Left lung (tissue), 10 donors: ENCODE measurements around the gene KIAA1671. TPM values are rescaled to one million over a fixed set of nuclear protein-coding genes. Genes with fewer than 3 reads are reported as not detected.

Source experiments
- ATAC-seq: fragments of 200-7000 bp; cut with Tn5 transposase; one replicate; pipeline ENCODE4 v1.9.1; 2020; ENCODE audit warnings: moderate library complexity
- DNase-seq, 4 donors: peaks; one replicate each; pipeline ENCODE4 v3.0.0-alpha.2; 2013 to 2020
- H3K27ac ChIP-seq, 2 donors: fragments of 200-600 bp; sonication (generic) in 1 of 2; one replicate each; pipeline versions ENCODE4 v1.5.0 to v1.8.0; 2020 to 2021
- H3K27me3 ChIP-seq, 2 donors: fragments of 200-600 bp; sonication (generic) in 1 of 2; one replicate each; pipeline versions ENCODE4 v1.5.0 to v1.8.0; 2020 to 2021
- H3K36me3 ChIP-seq, 2 donors: fragments of 200-600 bp; sonication (generic) in 1 of 2; one replicate each; pipeline versions ENCODE4 v1.5.0 to v1.8.0; 2020 to 2021
- H3K4me1 ChIP-seq, 2 donors: fragments of 200-600 bp; one replicate each; pipeline ENCODE4 v1.8.0; 2021
- H3K4me3 ChIP-seq, 2 donors: fragments of 200-600 bp; sonication (generic) in 1 of 2; one replicate each; pipeline versions ENCODE4 v1.5.0 to v1.8.0; 2020 to 2021; ENCODE audit warnings: mild to moderate bottlenecking in 1 of 2
- H3K9me3 ChIP-seq, 2 donors: fragments of 200-600 bp; sonication (generic) in 1 of 2; one replicate each; pipeline versions ENCODE4 v1.5.0 to v1.8.0; 2020 to 2021
- intact Hi-C, 2 donors: fragments of 100-400 bp; cut with DNase I; formaldehyde crosslinking; loops; one replicate each; pipeline versions ENCODE4 v1.11.2 to v1.14.2; 2022
- polyA plus RNA-seq, 6 donors: library from polyadenylated mRNA; unstranded; fragments of 120-200 nt; gene quantifications; one replicate each; pipeline ENCODE4 v1.2.1, GENCODE V29; 2013; ENCODE audit not compliant: insufficient read length in 6 of 6
- total RNA-seq, 2 donors: library from RNA; stranded (reverse); fragmentation: NEBNext Ultra II Directional; extraction: Animal tissue kit (Norgen Biotek cat#: 25700); gene quantifications; one replicate each; pipeline ENCODE4 v1.2.1, GENCODE V29; 2021
- TF ChIP-seq, protein P1 (sequence below), 2 donors: fragments of 200-600 bp; sonication (generic) in 1 of 2; IDR thresholded peaks; one replicate each; pipeline versions ENCODE4 v1.5.0 to v1.8.0; 2021; ENCODE audit warnings: antibody characterized with exemption in 2 of 2
- donor health status: DM: no; HTN: yes; CAD: no.
- donor health status: DM: no; HTN: no; CAD: no.

KIAA1671 gene
- total and polyA plus RNA-seq, 8 donors, result 19.4 to 35.0 (median 23.4) TPM

DNA sequence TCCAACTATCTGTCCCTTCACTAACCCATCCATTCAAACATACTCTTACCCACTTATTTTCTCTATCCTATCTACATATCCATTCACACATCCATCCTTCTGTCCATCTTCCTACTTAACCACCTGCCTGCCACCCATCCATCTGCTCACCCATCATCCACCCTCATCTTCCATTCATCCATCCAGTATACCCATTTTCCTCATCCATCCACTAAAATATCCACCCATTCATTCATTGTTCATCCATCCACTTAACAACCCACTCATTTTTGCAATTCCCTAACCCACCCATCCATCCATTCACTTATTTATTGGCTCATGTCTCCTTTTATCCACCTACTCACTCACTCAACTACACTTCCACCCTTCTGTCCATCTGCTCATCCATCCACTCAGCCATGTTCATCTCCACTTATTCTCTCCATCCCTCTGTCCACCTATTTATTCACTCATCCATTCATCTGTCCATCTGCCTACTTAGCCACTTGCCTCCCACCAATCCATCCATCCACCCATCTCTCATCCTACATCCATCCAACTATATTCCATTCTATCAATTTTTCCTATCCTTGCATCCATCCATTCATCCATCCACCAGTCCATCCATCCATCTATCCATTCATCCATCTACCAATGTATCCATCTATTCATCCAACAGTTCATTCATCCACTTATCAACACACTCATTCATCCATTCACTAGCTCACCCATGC, 16.6 kb upstream of the KIAA1671 start:
- no peaks in the 10 kb centered on the region for H3K9me3 ChIP-seq

DNA sequence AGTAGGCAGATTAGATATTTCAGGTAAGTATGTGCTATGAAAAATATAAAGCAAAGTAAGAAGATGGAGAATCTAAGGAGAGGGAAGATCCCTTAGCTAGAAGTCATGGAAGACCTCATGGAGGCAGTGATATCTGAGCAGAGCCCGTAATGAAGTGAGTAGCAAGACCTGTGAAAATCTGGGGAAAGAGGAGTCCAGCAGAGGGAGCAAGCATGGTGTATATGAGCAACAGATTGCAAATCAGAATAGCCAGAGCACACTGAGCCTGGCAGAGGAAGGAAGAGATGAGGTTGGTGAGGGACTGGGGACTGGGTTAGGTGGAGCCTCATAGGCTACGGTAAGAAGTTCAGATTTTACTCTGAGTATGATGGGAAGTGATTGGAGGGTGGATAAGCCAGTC, 15.4 kb upstream of the KIAA1671 start:
- H3K4me3 ChIP-seq, result no peak overlapping the region
- no peaks in the 10 kb centered on the region for H3K27me3 ChIP-seq
- ATAC-seq (no peak), DNase-seq (no peak)
- intact Hi-C loops, result loop anchor here in 1 of 2 donors (5.0 kb wide), 1 partner anchor 110 kb away; no protein-coding TSS in a partner anchor
- H3K27ac ChIP-seq, result no peak overlapping the region
- TF ChIP-seq, protein P1, sequence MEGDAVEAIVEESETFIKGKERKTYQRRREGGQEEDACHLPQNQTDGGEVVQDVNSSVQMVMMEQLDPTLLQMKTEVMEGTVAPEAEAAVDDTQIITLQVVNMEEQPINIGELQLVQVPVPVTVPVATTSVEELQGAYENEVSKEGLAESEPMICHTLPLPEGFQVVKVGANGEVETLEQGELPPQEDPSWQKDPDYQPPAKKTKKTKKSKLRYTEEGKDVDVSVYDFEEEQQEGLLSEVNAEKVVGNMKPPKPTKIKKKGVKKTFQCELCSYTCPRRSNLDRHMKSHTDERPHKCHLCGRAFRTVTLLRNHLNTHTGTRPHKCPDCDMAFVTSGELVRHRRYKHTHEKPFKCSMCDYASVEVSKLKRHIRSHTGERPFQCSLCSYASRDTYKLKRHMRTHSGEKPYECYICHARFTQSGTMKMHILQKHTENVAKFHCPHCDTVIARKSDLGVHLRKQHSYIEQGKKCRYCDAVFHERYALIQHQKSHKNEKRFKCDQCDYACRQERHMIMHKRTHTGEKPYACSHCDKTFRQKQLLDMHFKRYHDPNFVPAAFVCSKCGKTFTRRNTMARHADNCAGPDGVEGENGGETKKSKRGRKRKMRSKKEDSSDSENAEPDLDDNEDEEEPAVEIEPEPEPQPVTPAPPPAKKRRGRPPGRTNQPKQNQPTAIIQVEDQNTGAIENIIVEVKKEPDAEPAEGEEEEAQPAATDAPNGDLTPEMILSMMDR (IDR thresholded peaks at IDR 0.05), result no peak
- H3K9me3 ChIP-seq, result no peaks in the 10 kb centered on the region
- no peaks in the 10 kb centered on the region for H3K4me1 ChIP-seq
- no peaks in the 10 kb centered on the region for H3K36me3 ChIP-seq

More for the DNA sequence above, 16.6 kb upstream of the KIAA1671 start:
- Histone ChIP-seq H3K4me3 (no peak overlapping the region), H3K27me3 (no peaks in the 10 kb centered on the region), H3K4me1 (no peaks in the 10 kb centered on the region), H3K27ac (no peak overlapping the region), H3K36me3 (no peaks in the 10 kb centered on the region)
- no peak for ATAC-seq
- no peak for DNase-seq
- TF ChIP-seq, protein P1 (IDR thresholded peaks at IDR 0.05), result no peak
- intact Hi-C loops, result loop anchor here in 1 of 2 donors (5.0 kb wide), 1 partner anchor 111 kb away; no protein-coding TSS in a partner anchor

DNA sequence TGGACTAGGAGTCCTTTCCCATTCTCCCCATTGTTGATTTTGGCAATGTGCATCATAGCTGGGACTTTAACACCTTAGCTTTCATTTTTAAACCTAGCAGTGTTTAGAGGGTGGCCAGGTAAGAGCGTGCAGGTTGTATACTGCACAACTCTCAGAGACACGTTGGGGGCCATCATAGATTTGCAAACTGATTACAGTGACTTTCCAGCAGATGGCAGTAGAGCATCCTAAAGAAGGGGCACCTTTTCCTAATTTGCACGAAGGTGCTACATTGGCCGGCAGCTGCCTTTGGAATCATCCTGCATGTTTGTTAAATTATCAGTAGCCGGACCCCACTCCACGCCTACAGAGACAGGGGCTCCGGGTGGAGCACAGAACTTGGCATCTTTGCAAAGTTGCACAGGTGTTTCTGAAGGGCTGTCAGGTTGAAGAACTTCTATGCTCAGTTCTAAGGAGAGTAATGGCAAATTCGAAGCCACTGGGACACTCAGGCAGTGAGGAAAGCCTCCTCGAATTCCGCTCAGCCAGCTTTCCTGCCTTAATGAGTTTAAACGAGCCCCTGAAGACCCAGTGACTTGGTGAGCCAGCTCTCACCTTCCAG, 13.7 kb upstream of the KIAA1671 start:
- intact Hi-C loops, result loop anchor here in 1 of 2 donors (5.0 kb wide), 1 partner anchor 108 kb away; no protein-coding TSS in a partner anchor
- Histone ChIP-seq H3K4me3 (no peak overlapping the region), H3K4me1 (no peaks in the 10 kb centered on the region), H3K9me3 (no peaks in the 10 kb centered on the region), H3K27ac (no peak overlapping the region), H3K27me3 (no peaks in the 10 kb centered on the region), H3K36me3 (no peaks in the 10 kb centered on the region)
- ATAC-seq (peak; percentile 87), DNase-seq (peak in 2 of 4 donors; percentile 13 to 31)
- TF ChIP-seq, protein P1 (IDR thresholded peaks at IDR 0.05), result peak; percentile 65 to 67

DNA sequence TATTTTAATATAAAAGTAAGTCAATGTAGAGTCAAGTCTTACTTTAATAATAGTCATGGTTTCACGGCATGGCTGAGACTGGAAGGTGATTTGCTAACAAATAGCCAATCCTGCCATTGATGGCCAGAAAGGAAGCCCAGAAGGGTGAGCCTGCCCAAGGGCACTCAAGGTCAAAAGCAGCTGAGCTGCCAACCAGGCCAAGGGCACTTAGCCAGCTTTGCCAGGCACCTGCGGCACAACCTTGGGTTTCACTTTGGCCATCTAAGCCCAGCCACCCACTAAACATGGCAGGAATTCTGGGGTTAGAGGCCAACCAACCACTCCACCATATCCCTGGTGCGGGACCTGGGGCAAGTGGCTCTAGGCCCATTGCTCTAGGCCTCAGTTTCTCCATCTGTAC, 10.2 kb upstream of the KIAA1671 start:
- intact Hi-C loops, result loop anchor here in 1 of 2 donors (10.0 kb wide), 1 partner anchor 112 kb away; no protein-coding TSS in a partner anchor
- TF ChIP-seq, protein P1 (IDR thresholded peaks at IDR 0.05), result no peak
- Histone ChIP-seq H3K27me3 (no peaks in the 10 kb centered on the region), H3K4me1 (no peaks in the 10 kb centered on the region), H3K36me3 (no peaks in the 10 kb centered on the region), H3K27ac (no peak overlapping the region), H3K4me3 (no peak overlapping the region), H3K9me3 (no peaks in the 10 kb centered on the region)
- ATAC-seq (no peak), DNase-seq (no peak)
